ENCODE data around the gene FFAR4.
"Not testable (repeated sequence)": the region's sequence is repeated elsewhere in the genome, so short reads cannot be mapped to it uniquely, and the experiment has no call there.

Gene FFAR4

GRCh38 chr10:93566435-93567276 lies at the start of gene FFAR4:
Gene FFAR4, plus strand, starts transcription at chr10:93566665. Its CDS starts 56 bp downstream, at chr10:93566721.
- peak; percentile 27 for DNase-seq (ENCODE audit: low spot score)

- DNase-seq (ENCODE audit: low spot score) = no peak
These were observed 47.9 kb upstream of the FFAR4 start for GRCh38 chr10:93518531-93518930.

DNA sequence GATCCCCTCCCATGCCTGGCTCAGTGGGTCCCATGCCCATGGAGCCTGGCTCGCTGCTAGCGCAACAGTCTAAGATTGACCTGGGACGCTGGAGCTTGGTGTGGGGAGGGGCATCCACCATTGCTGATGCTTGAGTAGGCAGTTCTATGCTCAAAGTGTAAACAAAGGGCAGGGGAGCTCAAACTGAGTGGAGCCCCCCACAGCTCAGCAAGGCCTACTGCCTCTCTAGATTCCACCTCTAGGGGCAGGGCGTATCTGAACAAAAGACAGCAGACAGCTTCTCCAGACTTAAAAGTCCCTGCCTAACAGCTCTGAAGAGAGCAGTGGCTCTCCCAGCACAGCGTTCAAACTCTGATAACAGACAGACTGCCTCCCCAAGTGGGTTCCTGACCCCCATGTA lies 31.2 kb upstream of the FFAR4 start:
- DNase-seq (ENCODE audit: low spot score) = no peak

- DNase-seq (ENCODE audit: low spot score) = not testable (repeated sequence)
These were observed 25.6 kb upstream of the FFAR4 start for GRCh38 chr10:93540871-93541270.

DNA sequence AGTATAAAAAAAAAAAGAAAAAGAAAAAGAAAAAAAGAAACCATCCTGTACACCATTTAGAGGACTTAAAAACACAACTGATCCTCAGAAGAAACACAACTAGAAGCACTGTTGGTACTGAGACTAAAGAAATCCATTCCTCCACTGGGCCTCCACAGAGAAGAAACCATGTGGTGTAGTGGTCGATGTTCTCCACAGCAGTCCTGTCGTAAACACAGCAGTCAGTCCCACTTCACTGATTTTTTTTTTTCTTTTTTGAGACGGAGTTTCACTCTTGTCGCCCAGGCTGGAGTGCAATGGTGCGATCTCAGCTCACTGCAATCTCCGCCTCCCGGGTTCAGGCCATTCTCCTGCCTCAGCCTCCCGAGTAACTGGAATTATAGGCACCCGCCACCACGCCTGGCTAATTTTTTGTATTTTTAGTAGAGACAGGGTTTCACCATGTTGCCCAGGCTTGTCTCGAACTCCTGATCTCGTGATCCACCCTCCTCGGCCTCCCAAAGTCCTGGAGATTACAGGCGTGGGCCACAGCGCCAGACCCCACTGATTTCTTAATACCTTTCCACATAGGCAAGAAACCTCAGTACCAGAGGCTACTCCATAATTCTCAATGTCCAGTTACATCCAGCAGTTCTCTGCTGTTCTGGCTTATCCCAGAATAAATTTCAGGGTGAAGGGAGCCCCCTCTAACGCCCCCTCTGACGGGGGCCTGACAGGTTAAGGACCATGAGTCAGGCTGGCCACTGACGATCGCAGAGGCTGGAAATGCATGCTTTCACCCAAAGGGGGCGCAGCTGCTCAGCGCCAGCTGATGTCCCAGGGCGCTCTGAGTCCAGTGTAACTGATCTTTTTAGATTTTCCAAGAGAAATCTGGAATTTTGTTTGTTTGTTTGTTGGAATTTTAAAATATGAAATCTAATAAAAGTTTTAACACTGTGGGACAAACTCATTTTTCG lies 24.8 kb upstream of the FFAR4 start:
- DNase-seq (ENCODE audit: low spot score) = no peak

DNA sequence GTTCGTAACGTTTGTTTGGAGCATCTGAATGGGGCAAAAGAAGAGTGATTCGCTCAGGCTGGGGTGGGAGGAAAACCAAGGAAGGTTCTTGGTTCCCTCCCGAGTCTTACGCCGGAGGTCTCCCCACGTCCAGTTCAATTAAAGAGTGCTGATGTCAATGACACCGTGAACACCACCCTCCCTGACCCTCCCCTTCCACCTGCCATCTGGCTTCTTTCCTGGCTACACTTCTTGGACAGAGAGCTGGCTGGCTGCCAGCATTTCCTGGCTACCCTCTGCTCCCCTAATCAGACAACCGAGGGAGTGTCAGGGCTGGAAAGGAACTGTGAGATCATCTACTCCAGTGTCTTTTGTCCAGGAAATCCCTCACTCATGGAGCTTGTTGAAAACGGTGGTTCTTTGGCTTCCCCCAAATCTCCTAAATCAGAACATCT lies 24.1 kb upstream of the FFAR4 start:
- DNase-seq (ENCODE audit: low spot score) = no peak

GRCh38 chr10:93546995-93547394 lies 19.5 kb upstream of the FFAR4 start:
- DNase-seq (ENCODE audit: low spot score) = not testable (repeated sequence)

GRCh38 chr10:93547522-93547921 lies 18.9 kb upstream of the FFAR4 start:
- no peak for DNase-seq (ENCODE audit: low spot score)

DNA sequence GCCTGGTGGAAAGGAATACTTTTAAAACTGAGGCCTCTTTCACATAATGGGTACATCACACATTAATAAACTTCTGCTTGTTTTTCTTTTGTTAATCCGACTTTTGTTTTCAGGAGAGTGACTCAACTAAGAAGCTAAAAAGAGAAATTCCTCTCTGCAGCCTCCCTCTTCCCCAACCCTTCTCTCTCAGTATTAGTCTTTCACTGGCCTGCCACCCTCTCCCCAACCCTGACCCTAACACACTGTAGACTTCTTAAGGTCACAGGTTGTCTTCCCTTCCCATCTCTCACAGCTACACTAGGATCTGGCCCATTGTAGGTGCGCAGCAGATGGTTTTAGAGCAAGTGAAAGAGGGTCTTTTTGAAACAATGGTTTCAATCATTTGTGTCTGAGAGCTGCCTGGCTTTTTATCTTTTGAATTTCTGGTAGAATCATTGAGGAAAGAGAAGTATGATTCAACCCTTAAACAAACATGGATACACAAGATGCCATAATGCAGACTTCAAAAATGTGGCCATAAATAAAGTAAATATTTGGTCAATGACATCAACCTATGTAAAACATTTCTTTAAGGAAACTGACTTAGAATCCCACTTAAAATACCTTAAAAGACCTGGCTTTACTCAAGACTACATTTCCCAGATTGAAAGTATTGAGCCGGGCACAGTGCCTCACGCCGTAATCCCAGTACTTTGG lies 17.9 kb upstream of the FFAR4 start:
- DNase-seq (ENCODE audit: low spot score) = no peak

DNA sequence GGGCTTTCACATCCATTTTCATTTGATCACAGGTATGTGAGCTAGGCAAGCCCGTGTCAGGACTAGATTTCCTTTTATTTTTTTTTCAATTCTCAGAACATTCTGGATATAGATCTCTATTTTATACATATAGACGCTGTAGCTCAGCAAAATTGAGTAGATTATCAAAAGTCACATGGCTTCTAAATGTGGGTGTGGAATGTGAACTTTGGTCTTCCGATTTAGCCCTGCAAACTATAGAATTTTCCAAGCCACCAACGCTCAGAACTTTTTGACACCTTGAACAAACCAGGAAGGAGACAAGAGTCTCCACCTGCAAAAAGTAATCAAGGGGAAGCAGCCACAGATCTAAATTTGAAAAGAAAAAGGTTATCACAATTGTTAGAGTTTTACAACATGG lies 15.9 kb upstream of the FFAR4 start:
- no peak for DNase-seq (ENCODE audit: low spot score)

DNA sequence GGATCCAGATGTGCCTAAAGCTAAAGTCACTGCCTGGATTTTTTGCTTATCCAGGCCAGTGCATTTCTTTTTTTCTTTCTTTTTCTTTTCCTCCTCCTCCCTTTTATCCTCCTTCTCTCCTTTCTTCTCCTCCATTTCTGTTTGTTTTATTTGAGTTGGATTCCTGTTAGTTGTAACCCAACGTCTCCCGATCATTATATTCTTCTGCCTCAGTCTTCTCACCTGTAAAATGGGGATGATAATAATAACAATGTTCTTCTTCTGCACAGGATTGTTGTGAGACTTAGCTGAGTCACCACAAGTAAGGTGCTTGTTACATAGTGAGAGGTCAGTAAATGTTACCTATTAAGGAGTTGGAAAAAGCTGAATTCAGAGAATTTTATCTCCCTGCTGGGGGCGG lies 13.7 kb upstream of the FFAR4 start:
- no peak for DNase-seq (ENCODE audit: low spot score)

- no peak for DNase-seq (ENCODE audit: low spot score)
These were observed 12.8 kb upstream of the FFAR4 start for GRCh38 chr10:93553482-93554315.

DNA sequence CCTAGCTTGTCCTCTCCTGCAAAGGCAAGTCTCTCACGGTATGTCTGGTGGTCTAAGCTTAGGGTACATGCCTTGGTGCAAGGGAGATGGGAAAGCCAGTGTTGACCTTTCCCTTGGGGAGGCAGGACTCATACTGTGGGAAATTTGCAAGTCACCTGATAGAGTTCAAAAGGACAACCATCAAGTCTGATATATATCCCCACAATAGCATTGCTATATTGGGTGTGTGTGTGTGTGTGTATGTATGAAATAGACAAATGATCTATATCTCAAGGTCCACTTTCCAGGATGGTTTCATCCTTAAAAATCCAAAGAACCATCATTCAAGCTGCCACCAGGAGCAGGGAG lies 12.2 kb upstream of the FFAR4 start:
- no peak for DNase-seq (ENCODE audit: low spot score)

DNA sequence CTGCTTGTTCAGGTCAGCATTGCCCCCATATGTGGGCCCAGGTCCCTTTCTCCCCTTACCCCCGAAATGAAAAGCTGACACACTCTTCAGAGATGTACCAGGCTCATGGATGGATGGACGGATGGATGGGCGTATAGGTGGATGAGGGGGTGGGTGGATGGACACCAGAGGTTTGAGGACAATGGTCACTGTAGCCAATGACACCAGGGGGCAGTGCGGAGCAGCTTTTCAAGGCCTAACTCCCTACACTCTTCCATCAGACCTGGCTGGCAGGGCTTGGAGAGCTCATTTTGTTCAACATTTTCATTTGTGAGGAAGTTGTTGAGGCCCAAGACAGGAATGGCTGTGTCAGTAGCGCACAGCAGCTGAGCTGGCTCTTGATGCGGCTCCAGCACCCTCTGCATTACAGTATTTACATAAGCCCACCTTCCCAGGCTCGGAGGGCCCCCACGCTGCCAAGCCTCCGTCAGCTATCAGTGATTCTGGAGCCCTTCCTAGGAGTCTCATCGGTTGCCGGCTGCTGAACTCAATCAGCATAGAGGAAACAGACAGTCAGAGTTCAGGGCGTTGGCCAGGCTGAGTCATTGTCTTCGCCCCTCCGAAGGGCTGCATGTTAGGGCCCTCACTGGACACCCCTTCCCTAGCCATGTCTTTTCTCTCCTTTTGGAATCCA lies 11.6 kb upstream of the FFAR4 start:
- peak; percentile 55 for DNase-seq (ENCODE audit: low spot score)

- DNase-seq (ENCODE audit: low spot score) = no peak
These were observed 7.0 kb upstream of the FFAR4 start for GRCh38 chr10:93559490-93559889.

DNA sequence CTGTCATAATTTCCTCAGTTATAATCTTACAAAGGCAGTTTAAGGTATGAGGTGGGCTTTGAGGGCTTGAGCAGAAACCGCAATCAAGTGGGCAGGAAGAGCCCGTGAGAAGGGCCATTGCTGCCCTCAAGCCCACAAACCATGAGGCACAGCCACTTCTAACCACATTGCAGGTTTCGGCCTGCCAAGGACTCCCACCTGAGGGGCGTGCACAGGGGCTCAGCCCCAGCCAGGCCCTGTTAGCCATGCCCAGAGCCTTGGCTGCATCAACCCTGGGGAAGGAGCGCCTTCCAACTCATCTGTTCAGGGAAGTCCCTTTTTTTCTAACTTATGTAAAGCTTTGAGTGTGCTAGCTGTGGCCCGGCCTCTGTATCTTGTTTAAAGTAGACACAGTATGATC lies 5.9 kb upstream of the FFAR4 start:
- no peak for DNase-seq (ENCODE audit: low spot score)

DNA sequence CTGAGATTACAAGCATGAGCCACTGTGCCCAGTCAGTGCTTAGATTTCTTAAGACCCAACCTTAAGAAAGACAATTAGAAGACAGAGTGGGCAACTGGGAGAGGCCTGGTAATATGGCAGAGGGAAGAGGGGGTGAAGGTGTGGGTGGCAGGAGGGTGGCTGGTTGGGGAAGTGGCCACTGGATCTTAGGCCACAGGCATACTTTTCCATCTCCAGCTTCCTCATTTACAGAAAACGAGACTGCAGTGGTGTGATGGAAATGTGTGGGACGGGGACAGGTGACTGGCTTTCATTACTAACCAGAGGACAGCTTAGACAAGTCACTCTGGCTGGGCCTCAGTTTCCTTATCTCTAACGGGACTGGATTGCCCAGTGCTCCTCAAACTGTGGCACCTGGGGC lies 1.0 kb upstream of the FFAR4 start:
- no peak for DNase-seq (ENCODE audit: low spot score)

DNA sequence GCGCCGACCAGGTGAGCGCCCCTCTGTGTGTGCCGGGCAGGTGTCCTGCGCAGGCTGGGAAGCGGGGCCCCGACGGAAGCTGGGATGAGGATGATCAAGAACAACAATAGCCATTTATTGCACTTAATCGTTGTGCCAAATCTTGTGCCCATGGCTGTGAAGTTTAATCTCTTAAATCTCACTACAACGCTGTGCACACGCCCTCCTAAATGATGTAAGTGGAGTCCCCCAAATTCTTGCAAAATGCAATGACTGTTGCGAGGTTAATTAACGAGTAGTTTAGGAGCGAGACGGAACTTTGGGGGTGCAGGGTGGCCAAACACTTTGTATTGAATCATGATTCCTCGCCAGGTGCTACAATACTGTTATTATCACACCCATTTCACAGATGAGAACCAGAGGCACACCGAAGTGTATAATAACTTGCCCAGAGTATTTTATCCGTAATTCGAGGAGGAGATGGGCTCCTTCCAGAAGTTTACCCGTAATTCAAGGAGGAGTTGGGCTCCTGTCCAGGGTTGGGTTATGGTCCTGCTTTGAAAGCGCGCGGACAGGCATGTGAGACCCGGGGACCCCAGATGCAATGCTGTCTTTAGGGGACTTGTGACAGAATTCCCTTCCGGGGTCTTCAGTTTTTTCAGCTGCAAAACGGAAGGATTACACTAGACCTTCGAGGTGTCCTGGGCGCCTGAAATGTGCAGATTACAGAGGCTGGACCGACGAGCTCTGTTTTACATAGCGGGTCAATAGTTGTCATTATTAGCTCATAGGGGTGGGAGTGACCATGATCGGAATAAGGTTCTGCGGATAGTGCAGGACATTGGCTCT lies 1.0 kb downstream of the FFAR4 start:
- DNase-seq (ENCODE audit: low spot score) = no peak

- DNase-seq (ENCODE audit: low spot score) = no peak
These were observed 1.6 kb downstream of the FFAR4 start for GRCh38 chr10:93568105-93568390.

DNA sequence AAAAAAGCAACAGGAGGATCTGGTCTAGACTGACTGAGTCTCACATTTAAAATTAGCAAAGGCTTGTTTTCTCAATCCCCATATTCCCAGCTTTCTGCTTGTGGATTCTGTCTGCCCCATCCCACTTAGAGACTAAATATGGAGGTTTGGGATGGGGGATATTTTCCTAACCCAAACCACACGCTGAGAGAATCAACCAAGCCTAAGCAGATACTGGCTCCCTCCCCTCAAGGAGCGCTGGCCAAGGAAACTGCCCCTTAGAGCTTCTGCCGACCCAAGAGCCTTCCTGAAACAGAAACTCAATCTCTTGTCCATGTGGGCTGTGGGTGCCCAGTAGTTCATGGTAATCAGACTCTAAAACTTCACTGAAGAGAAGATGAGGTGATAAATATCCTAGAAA lies 3.9 kb downstream of the FFAR4 start:
- no peak for DNase-seq (ENCODE audit: low spot score)

Measured in SW480 (cell line).